Esophagus muscularis mucosa (tissue), 4 donors: ENCODE data around the gene CD79A.

Experiments
- EP300 ChIP-seq: sonication (generic); formaldehyde crosslinking; IDR thresholded peaks from one replicate; pipeline ENCODE4 v1.6.1; 2017; ENCODE audit warnings: antibody characterized with exemption
- POLR2A ChIP-seq: fragments of 450-650 bp; IDR thresholded peaks from one replicate; pipeline ENCODE4 v1.6.1; 2017; ENCODE audit warnings: antibody characterized with exemption, moderate library complexity, mild to moderate bottlenecking, low read depth
- TF ChIP-seq, protein P1 (sequence below), 3 experiments: fragments of 200-600 bp in 2 of 3; fragments of 450-650 bp in 1 of 3; sonication (generic) in 2 of 3; IDR thresholded peaks; one replicate each; pipeline ENCODE4 v1.5.1; 2017 to 2019; ENCODE audit warnings: antibody characterized with exemption in 3 of 3, mild to moderate bottlenecking in 2 of 3, moderate library complexity in 1 of 3

DNA sequence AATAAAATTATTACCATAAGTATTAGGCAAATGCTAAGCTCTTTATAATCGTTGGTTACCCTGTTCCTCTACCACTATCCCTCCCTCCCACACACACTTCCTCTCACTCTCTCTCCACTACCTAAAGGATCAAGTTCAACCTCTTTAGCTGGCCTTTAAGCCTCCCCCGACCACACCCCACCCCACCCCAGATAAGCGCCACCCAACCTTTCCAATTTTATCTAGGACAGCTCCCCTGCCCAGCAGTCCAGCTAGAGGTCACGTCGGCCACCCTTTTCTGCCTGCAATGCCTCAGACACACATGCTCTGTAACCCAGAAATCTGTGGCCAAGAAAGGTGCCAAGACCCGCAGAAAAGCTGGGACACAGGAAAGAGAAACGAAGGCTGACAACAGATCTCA is 33.7 kb upstream of the CD79A start:
- TF ChIP-seq EP300 (no peak), POLR2A (no peak)
- TF ChIP-seq, protein P1, sequence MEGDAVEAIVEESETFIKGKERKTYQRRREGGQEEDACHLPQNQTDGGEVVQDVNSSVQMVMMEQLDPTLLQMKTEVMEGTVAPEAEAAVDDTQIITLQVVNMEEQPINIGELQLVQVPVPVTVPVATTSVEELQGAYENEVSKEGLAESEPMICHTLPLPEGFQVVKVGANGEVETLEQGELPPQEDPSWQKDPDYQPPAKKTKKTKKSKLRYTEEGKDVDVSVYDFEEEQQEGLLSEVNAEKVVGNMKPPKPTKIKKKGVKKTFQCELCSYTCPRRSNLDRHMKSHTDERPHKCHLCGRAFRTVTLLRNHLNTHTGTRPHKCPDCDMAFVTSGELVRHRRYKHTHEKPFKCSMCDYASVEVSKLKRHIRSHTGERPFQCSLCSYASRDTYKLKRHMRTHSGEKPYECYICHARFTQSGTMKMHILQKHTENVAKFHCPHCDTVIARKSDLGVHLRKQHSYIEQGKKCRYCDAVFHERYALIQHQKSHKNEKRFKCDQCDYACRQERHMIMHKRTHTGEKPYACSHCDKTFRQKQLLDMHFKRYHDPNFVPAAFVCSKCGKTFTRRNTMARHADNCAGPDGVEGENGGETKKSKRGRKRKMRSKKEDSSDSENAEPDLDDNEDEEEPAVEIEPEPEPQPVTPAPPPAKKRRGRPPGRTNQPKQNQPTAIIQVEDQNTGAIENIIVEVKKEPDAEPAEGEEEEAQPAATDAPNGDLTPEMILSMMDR (IDR thresholded peaks at IDR 0.05), result no peak
